Heart left ventricle (tissue), 16 donors: Measurements from ENCODE around the gene MAML3. TPM values are rescaled to one million over a fixed set of nuclear protein-coding genes. Genes with fewer than 3 reads are reported as not detected.

Experiments
- ATAC-seq, 4 donors: fragments of 200-7000 bp; cut with Tn5 transposase; one replicate each; pipeline ENCODE4 v1.9.1; 2020 to 2022; ENCODE audit warnings: moderate library complexity in 4 of 4, mild to moderate bottlenecking in 3 of 4, moderate number of reproducible peaks in 1 of 4
- DNase-seq, 5 donors: peaks; one replicate each; pipeline ENCODE4 v3.0.0-alpha.2; 2020
- H3K27ac ChIP-seq, 12 donors: fragments of 200-600 bp; sonication (generic) in 4 of 12; one replicate each; pipeline versions ENCODE4 v1.5.0 to v1.8.0; 2016 to 2022; ENCODE audit warnings: mild to moderate bottlenecking in 2 of 12
- H3K27me3 ChIP-seq, 9 donors: fragments of 200-600 bp; sonication (generic) in 2 of 9; one replicate each; pipeline versions ENCODE4 v1.5.1 to v1.8.0; 2016 to 2022; ENCODE audit warnings: mild to moderate bottlenecking in 3 of 9
- H3K36me3 ChIP-seq, 9 donors: fragments of 200-600 bp; sonication (generic) in 2 of 9; one replicate each; pipeline versions ENCODE4 v1.5.0 to v1.8.0; 2018 to 2022; ENCODE audit warnings: mild to moderate bottlenecking in 2 of 9
- H3K4me1 ChIP-seq, 12 donors: fragments of 200-600 bp; sonication (generic) in 4 of 12; one replicate each; pipeline versions ENCODE4 v1.5.0 to v1.8.0; 2016 to 2022; ENCODE audit warnings: mild to moderate bottlenecking in 3 of 12
- H3K4me3 ChIP-seq, 12 donors: fragments of 200-600 bp; sonication (generic) in 4 of 12; one replicate each; pipeline versions ENCODE4 v1.5.0 to v1.8.0; 2017 to 2022; ENCODE audit warnings: mild to moderate bottlenecking in 9 of 12, moderate library complexity in 4 of 12
- H3K9me3 ChIP-seq, 12 donors: fragments of 200-600 bp; sonication (generic) in 4 of 12; one replicate each; pipeline versions ENCODE4 v1.5.0 to v1.8.0; 2016 to 2022; ENCODE audit warnings: mild to moderate bottlenecking in 1 of 12
- CTCF ChIP-seq, 12 donors: fragments of 200-600 bp; sonication (generic) in 4 of 12; IDR thresholded peaks; one replicate each; pipeline versions ENCODE4 v1.5.0 to v1.8.0; 2018 to 2022; ENCODE audit warnings: antibody characterized with exemption in 12 of 12, mild to moderate bottlenecking in 5 of 12
- POLR2A ChIP-seq, 2 donors: fragments of 450-650 bp; IDR thresholded peaks; one replicate each; pipeline ENCODE4 v1.6.1; 2017; ENCODE audit warnings: antibody characterized with exemption in 2 of 2, mild to moderate bottlenecking in 2 of 2, moderate library complexity in 2 of 2
- WGBS, 4 donors: extraction: QIAGEN DNeasy Blood & Tissue Kit in 2 of 4; methylation state at CpG; one replicate each; pipeline versions ENCODE4 v1.1.5 to v1.1.7; 2013 to 2018; 5-methylcytosine and 5-hydroxymethylcytosine counted together
- intact Hi-C, 10 donors: fragments of 100-400 bp; cut with DNase I; formaldehyde crosslinking; loops; one replicate each; pipeline versions ENCODE4 v1.11.1 to v1.14.2; 2022
- polyA plus RNA-seq, 2 donors: library from polyadenylated mRNA; stranded (reverse); fragments of 200-250 nt; gene quantifications; one replicate each; pipeline ENCODE4 v1.2.3, GENCODE V29; 2013
- total RNA-seq, 9 donors: library from RNA; depleted of rRNA in 2 of 9; stranded (reverse); fragments of >200 nt in 2 of 9; fragmentation: NEBNext Ultra II Directional in 3 of 9; extraction: Animal tissue kit (Norgen Biotek cat#: 25700) in 3 of 9; gene quantifications; one replicate each; pipeline versions ENCODE4 v1.1.0 to v1.2.4, GENCODE V29; 2016 to 2023
- donor health status: ischemic (EF 13 %, LVEDD 7.1; RV severe dilation, severe dysfunction).
- donor health status: healthy with polysubstance abuse.
- donor health status: DM: no; HTN: yes; CAD: no.
- donor health status: DM: no; HTN: no; CAD: no.
- donor health status: ischemic (EF 25% LVEDD 6.9; RV normal size, moderate dysfunction).
- donor health status: ischemic (EF 25% LVEDD 5.7; RV mildly dilated, moderate dysfunction).
- donor health status: healthy.
- donor health status: DM: yes; HTN: yes; CAD: no.
- donor health status: ischemic (EF 35%, LVEDD 5.7; RV mildly dilated, moderate dysfunction).
- donor health status: nonischemic (EF 11% LVEDD 7.7; RV severe dilation, severe dysfunction).
- donor health status: DM: yes; HTN: yes; CAD: no.
- donor health status: PGD.
- donor health status: ischemic (EF 29% LVEDD 5.4; RV normal size, mild dysfunction).
- donor health status: nonischemic (EF 23%, LVEDD 6.1; RV moderate dilation, normal function).

MAML3 gene
- total and polyA plus RNA-seq, 11 donors, result 0.76 to 5.9 (median 2.4) TPM

GRCh38 chr4:139740531-139741041, 413.4 kb downstream of the MAML3 start:
- Histone ChIP-seq H3K4me3 (peak overlapping the region in 8 of 12 donors; percentile 12 to 23 (median 14)), H3K27ac (peak overlapping the region; percentile 26 to 91 (median 84)), H3K27me3 (no peaks in the 10 kb centered on the region), H3K36me3 (no peaks in the 10 kb centered on the region), H3K9me3 (no peaks in the 10 kb centered on the region), H3K4me1 (peaks cover 0 to 62% (median 33%) of the 10 kb centered on the region in 12 donors)
- DNase-seq, result peak; percentile 77 to 83 (median 82)
- peak; percentile 88 to 97 (median 96) for ATAC-seq
- TF ChIP-seq CTCF (IDR thresholded peaks at IDR 0.05) (peak in 6 of 12 donors; percentile 12 to 56 (median 23)), POLR2A (IDR thresholded peaks at IDR 0.05) (peak in 1 of 2 donors; percentile 15)
- intact Hi-C loops, result loop anchor here in 4 of 10 donors (2.0 to 5.0 kb wide), 5 partner anchors 20 to 517 kb away; partner anchors contain the start of gene MAML3 (in 1 of the 4)
- WGBS, 4 donors, result 5 to 9% (median 7%) methylated on average over 10 of the region's 10 CpGs

GRCh38 chr4:139740121-139740520, 413.9 kb downstream of the MAML3 start:
- TF ChIP-seq POLR2A (IDR thresholded peaks at IDR 0.05) (no peak), CTCF (IDR thresholded peaks at IDR 0.05) (no peak)
- DNase-seq (peak in 4 of 5 donors; percentile 40 to 75 (median 52)), ATAC-seq (peak; percentile 53 to 71 (median 66))
- H3K27me3 ChIP-seq, result no peaks in the 10 kb centered on the region
- no peaks in the 10 kb centered on the region for H3K36me3 ChIP-seq
- intact Hi-C loops, result loop anchor here in 4 of 10 donors (2.0 to 5.0 kb wide), 5 partner anchors 21 to 517 kb away; partner anchors contain the start of gene MAML3 (in 1 of the 4)
- 15 to 29% (median 24%) methylated on average over 4 to 5 of the region's 5 CpGs for WGBS, 4 donors
- peak overlapping the region; percentile 26 to 91 (median 84) for H3K27ac ChIP-seq
- H3K4me3 ChIP-seq, result peak overlapping the region in 8 of 12 donors; percentile 12 to 23 (median 14)
- no peaks in the 10 kb centered on the region for H3K9me3 ChIP-seq
- peaks cover 0 to 67% (median 36%) of the 10 kb centered on the region in 12 donors for H3K4me1 ChIP-seq

- 77 to 91% (median 88%) methylated on average over 2 of the region's 2 CpGs for WGBS, 4 donors
- Histone ChIP-seq H3K9me3 (no peaks in the 10 kb centered on the region), H3K27me3 (no peaks in the 10 kb centered on the region), H3K4me3 (no peak overlapping the region), H3K36me3 (no peaks in the 10 kb centered on the region), H3K27ac (peak overlapping the region in 7 of 12 donors; percentile 2 to 90 (median 84)), H3K4me1 (peaks cover 0 to 78% (median 41%) of the 10 kb centered on the region in 12 donors)
- DNase-seq (no peak), ATAC-seq (no peak)
- TF ChIP-seq POLR2A (IDR thresholded peaks at IDR 0.05) (no peak), CTCF (IDR thresholded peaks at IDR 0.05) (no peak)
- intact Hi-C loops, result loop anchor here in 7 of 10 donors (5.0 to 10.0 kb wide), 16 partner anchors 78 to 588 kb away; partner anchors contain the start of gene MAML3 (in 1 of the 7)
Observed at GRCh38 chr4:139738846-139739613, 415.0 kb downstream of the MAML3 start.

- TF ChIP-seq CTCF (IDR thresholded peaks at IDR 0.05), result no peak
- TF ChIP-seq POLR2A (IDR thresholded peaks at IDR 0.05), result no peak
- Histone ChIP-seq H3K27me3 (no peaks in the 10 kb centered on the region), H3K9me3 (no peaks in the 10 kb centered on the region), H3K4me3 (no peak overlapping the region), H3K4me1 (peaks cover 0 to 74% (median 49%) of the 10 kb centered on the region in 12 donors), H3K27ac (peak overlapping the region in 7 of 12 donors; percentile 67 to 93 (median 86)), H3K36me3 (no peaks in the 10 kb centered on the region)
- intact Hi-C loops, result loop anchor here in 7 of 10 donors (2.0 to 10.0 kb wide), 17 partner anchors 81 to 591 kb away; partner anchors contain the start of gene MAML3 (in 1 of the 7)
- WGBS, 4 donors, result 81 to 95% (median 92%) methylated on average over 2 of the region's 2 CpGs
- DNase-seq, result no peak
- ATAC-seq, result no peak
Observed at GRCh38 chr4:139736661-139737060, 417.3 kb downstream of the MAML3 start.
